Tibial nerve (tissue), 4 donors: Measurements from ENCODE around the gene ADAMTSL1.

Source experiments
- EP300 ChIP-seq, 2 donors: sonication (generic); formaldehyde crosslinking; IDR thresholded peaks; one replicate each; pipeline ENCODE4 v1.6.1; 2017; ENCODE audit warnings: antibody characterized with exemption in 2 of 2, mild to moderate bottlenecking in 1 of 2
- TF ChIP-seq, protein P1 (sequence below), 5 experiments: fragments of 200-600 bp in 3 of 5; fragments of 450-650 bp in 2 of 5; sonication (generic) in 3 of 5; IDR thresholded peaks; one replicate each; pipeline ENCODE4 v1.5.1; 2016 to 2019; ENCODE audit warnings: antibody characterized with exemption in 5 of 5, mild to moderate bottlenecking in 3 of 5, moderate library complexity in 2 of 5

DNA sequence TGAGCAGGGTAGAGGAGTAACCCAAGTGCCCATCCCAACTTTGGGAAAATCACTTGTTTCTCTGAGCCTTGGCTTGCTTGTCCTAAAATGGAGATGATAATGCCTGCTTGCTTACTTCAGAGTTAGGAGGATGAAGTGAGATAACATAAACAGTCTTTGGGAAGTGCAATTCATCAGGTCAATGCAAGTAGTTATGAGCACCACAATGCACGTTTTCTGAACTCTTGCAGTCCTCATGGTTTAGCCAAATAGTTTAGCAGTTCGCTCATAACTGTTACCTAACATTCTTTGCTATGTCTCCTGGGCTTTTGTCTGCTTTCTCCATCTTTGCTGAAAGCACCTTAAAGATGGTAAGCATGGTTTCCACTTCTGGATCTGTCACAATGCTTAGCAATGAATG is 270.0 kb downstream of the ADAMTSL1 start:
- TF ChIP-seq, protein P1, sequence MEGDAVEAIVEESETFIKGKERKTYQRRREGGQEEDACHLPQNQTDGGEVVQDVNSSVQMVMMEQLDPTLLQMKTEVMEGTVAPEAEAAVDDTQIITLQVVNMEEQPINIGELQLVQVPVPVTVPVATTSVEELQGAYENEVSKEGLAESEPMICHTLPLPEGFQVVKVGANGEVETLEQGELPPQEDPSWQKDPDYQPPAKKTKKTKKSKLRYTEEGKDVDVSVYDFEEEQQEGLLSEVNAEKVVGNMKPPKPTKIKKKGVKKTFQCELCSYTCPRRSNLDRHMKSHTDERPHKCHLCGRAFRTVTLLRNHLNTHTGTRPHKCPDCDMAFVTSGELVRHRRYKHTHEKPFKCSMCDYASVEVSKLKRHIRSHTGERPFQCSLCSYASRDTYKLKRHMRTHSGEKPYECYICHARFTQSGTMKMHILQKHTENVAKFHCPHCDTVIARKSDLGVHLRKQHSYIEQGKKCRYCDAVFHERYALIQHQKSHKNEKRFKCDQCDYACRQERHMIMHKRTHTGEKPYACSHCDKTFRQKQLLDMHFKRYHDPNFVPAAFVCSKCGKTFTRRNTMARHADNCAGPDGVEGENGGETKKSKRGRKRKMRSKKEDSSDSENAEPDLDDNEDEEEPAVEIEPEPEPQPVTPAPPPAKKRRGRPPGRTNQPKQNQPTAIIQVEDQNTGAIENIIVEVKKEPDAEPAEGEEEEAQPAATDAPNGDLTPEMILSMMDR (IDR thresholded peaks at IDR 0.05), result no peak
- TF ChIP-seq EP300 (IDR thresholded peaks at IDR 0.05), result no peak
